ENCODE measurements around the gene TRMT11.
A peak's percentile ranks its signal among the peaks of the same experiment; 100 is the strongest.

TRMT11 gene

DNA sequence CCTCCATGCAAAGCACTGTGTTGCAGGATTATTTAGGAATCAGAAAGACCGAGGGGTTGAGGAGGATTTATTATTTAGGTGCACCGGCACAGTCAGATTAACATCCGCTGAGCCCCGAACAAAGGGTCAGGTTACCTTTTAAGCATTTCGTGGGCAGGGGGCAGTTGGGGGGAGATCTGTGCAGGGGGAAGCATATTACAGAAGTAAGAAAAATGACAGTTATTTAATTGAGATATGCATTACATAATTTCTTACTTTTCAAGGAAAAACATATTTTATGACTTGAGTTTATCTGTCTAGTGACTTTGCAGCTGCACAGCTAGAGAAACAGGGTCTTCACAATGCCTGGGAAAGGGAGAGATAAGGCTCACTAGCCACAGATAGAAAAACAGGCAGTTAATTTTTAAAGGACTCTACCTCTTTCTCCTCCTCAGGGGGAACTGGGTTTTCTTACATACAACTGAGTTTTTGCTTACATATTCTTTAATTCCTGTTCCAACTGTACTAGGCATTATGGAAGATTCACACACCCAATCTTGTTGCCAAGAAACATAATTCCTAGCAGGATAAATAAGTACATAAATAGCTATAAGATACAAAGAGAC, 31.5 kb upstream of the TRMT11 start:
- Histone ChIP-seq H3K27ac (replicated peaks) (no peak overlapping the region), H3K4me3 (replicated peaks; ENCODE audit: insufficient read depth, low read length) (no peak overlapping the region), H3K27me3 (ENCODE audit: insufficient read depth, poor library complexity, severe bottlenecking) (no peaks in the 10 kb centered on the region)
- TF ChIP-seq, protein P1, sequence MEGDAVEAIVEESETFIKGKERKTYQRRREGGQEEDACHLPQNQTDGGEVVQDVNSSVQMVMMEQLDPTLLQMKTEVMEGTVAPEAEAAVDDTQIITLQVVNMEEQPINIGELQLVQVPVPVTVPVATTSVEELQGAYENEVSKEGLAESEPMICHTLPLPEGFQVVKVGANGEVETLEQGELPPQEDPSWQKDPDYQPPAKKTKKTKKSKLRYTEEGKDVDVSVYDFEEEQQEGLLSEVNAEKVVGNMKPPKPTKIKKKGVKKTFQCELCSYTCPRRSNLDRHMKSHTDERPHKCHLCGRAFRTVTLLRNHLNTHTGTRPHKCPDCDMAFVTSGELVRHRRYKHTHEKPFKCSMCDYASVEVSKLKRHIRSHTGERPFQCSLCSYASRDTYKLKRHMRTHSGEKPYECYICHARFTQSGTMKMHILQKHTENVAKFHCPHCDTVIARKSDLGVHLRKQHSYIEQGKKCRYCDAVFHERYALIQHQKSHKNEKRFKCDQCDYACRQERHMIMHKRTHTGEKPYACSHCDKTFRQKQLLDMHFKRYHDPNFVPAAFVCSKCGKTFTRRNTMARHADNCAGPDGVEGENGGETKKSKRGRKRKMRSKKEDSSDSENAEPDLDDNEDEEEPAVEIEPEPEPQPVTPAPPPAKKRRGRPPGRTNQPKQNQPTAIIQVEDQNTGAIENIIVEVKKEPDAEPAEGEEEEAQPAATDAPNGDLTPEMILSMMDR (IDR thresholded peaks at IDR 0.05; ENCODE audit: insufficient read depth, low read length): no peak
- TF ChIP-seq POLR2AphosphoS5 (IDR thresholded peaks at IDR 0.05; ENCODE audit: low read depth) (no peak), SPI1 (IDR thresholded peaks at IDR 0.05; ENCODE audit: borderline replicate concordance, low read depth) (no peak), GABPA (IDR thresholded peaks at IDR 0.05; ENCODE audit: low read depth) (no peak)
- TF ChIP-seq, protein P2, sequence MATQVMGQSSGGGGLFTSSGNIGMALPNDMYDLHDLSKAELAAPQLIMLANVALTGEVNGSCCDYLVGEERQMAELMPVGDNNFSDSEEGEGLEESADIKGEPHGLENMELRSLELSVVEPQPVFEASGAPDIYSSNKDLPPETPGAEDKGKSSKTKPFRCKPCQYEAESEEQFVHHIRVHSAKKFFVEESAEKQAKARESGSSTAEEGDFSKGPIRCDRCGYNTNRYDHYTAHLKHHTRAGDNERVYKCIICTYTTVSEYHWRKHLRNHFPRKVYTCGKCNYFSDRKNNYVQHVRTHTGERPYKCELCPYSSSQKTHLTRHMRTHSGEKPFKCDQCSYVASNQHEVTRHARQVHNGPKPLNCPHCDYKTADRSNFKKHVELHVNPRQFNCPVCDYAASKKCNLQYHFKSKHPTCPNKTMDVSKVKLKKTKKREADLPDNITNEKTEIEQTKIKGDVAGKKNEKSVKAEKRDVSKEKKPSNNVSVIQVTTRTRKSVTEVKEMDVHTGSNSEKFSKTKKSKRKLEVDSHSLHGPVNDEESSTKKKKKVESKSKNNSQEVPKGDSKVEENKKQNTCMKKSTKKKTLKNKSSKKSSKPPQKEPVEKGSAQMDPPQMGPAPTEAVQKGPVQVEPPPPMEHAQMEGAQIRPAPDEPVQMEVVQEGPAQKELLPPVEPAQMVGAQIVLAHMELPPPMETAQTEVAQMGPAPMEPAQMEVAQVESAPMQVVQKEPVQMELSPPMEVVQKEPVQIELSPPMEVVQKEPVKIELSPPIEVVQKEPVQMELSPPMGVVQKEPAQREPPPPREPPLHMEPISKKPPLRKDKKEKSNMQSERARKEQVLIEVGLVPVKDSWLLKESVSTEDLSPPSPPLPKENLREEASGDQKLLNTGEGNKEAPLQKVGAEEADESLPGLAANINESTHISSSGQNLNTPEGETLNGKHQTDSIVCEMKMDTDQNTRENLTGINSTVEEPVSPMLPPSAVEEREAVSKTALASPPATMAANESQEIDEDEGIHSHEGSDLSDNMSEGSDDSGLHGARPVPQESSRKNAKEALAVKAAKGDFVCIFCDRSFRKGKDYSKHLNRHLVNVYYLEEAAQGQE (IDR thresholded peaks at IDR 0.05; ENCODE audit: insufficient replicate concordance, low read depth): no peak
- no peak for DNase-seq (ENCODE audit: low read depth in 1 of 2, low spot score in 1 of 2)

DNA sequence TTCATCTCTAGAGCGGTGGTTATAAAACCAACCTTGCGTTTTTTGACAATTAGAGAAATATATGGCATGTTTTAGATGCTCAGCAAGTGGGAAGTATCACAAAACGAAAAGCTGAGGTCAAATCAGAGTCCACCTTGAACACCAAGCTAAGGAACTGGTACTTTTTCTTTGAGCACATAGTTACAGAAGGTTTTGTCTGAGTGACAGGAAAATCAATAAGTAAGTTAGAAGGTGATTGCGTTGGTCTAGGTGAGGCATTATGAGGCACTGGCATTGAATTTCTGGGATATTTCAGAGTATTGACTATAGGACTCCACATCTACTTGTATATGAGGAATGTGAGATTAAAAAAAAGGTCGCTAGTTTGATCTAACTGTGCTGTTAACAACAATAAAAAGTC, 30.4 kb upstream of the TRMT11 start:
- Histone ChIP-seq H3K27ac (replicated peaks) (peak overlapping the region; percentile 85), H3K4me3 (replicated peaks; ENCODE audit: insufficient read depth, low read length) (peak overlapping the region; percentile 8; the same call in 1 of the 2 replicates), H3K27me3 (ENCODE audit: insufficient read depth, poor library complexity, severe bottlenecking) (no peaks in the 10 kb centered on the region)
- no peak for DNase-seq (ENCODE audit: low read depth in 1 of 2, low spot score in 1 of 2)
- TF ChIP-seq SPI1 (IDR thresholded peaks at IDR 0.05; ENCODE audit: borderline replicate concordance, low read depth): no peak
- TF ChIP-seq, protein P2 (IDR thresholded peaks at IDR 0.05; ENCODE audit: insufficient replicate concordance, low read depth): no peak
- TF ChIP-seq, protein P1 (IDR thresholded peaks at IDR 0.05; ENCODE audit: insufficient read depth, low read length): no peak
- TF ChIP-seq GABPA (IDR thresholded peaks at IDR 0.05; ENCODE audit: low read depth): no peak
- TF ChIP-seq POLR2AphosphoS5 (IDR thresholded peaks at IDR 0.05; ENCODE audit: low read depth): no peak

DNA sequence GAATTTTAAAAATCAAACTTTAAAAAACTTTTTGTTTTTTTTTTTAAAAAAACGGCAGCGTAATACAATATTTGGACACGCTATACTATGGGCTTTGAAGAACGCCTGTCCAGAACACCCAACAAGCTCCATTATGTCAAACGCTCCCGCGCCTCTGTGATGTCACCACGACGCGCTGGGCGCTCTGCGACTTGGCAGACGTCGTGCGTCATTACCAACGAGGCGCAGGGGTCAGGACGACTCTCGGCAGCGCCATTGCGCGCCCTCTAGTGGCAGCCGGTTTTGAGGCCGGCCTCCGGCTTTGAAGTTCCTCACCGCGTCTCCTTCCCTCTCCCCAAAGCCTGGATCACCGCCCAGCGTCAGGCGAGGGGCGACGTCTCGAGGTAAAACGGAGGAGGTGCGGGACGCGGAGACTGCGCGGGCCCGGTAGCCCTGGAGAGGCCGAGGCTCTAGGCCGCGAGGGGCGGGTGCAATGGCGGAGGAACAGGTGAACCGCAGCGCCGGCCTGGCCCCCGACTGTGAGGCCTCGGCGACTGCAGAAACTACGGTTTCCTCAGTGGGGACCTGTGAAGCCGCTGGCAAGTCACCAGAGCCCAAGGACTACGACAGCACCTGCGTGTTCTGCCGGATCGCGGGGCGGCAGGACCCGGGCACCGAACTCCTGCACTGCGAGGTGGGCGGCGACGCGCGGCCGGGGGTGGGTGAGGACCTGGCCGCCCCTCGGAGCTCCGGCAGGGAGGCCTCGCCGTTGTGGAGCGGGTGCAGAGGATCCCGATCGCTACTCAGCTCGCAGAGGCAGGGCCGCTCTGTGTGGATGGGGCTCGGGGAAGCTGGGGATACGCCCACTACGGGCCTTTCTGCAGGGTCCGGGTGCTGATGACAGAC, 29.6 kb upstream of the TRMT11 start, which contains the start of gene HINT3:
Gene HINT3 (plus strand): TSS at position 265 of the 885 bp plus-strand sequence. CDS start 208 bp downstream, at position 473.
- H3K4me3 ChIP-seq (replicated peaks; ENCODE audit: insufficient read depth, low read length): peak within 1 kb of the TSS; percentile 78
- no peaks in the 10 kb centered on the region for H3K27me3 ChIP-seq (ENCODE audit: insufficient read depth, poor library complexity, severe bottlenecking)
- TF ChIP-seq GABPA (IDR thresholded peaks at IDR 0.05; ENCODE audit: low read depth): no peak
- TF ChIP-seq, protein P2 (IDR thresholded peaks at IDR 0.05; ENCODE audit: insufficient replicate concordance, low read depth): no peak
- TF ChIP-seq, protein P1 (IDR thresholded peaks at IDR 0.05; ENCODE audit: insufficient read depth, low read length): peak; percentile 96
- peak; percentile 48; the same call in 1 of the 2 replicates for TF ChIP-seq SPI1 (IDR thresholded peaks at IDR 0.05; ENCODE audit: borderline replicate concordance, low read depth)
- TF ChIP-seq POLR2AphosphoS5 (IDR thresholded peaks at IDR 0.05; ENCODE audit: low read depth): peak; percentile 90
- H3K27ac ChIP-seq (replicated peaks): peak within 1 kb of the TSS; percentile 85
- DNase-seq (ENCODE audit: low read depth in 1 of 2, low spot score in 1 of 2): peak; percentile 96 to 98
